Left renal pelvis (tissue), 4 donors: ENCODE results near the gene COBLL1. TPM values are rescaled to one million over a fixed set of nuclear protein-coding genes. Genes with fewer than 3 reads are reported as not detected.
"Not testable (repeated sequence)": the region's sequence is repeated elsewhere in the genome, so short reads cannot be mapped to it uniquely, and the experiment has no call there.

ENCODE experiments used
- DNase-seq, 4 donors: peaks; one replicate each; pipeline ENCODE4 v3.0.0-alpha.2; 2013; ENCODE audit warnings: low read depth in 4 of 4, low spot score in 3 of 4
- polyA plus RNA-seq, 4 donors: library from polyadenylated mRNA; unstranded; fragments of 120-200 nt; gene quantifications; one replicate each; pipeline ENCODE4 v1.2.1, GENCODE V29; 2013; ENCODE audit not compliant: insufficient read length in 4 of 4

COBLL1 gene
- polyA plus RNA-seq, 4 donors: 9.3 to 158 (median 132) TPM

- DNase-seq: no peak
Observed at GRCh38 chr2:164719996-164720941, 121.4 kb downstream of the COBLL1 start.

DNA sequence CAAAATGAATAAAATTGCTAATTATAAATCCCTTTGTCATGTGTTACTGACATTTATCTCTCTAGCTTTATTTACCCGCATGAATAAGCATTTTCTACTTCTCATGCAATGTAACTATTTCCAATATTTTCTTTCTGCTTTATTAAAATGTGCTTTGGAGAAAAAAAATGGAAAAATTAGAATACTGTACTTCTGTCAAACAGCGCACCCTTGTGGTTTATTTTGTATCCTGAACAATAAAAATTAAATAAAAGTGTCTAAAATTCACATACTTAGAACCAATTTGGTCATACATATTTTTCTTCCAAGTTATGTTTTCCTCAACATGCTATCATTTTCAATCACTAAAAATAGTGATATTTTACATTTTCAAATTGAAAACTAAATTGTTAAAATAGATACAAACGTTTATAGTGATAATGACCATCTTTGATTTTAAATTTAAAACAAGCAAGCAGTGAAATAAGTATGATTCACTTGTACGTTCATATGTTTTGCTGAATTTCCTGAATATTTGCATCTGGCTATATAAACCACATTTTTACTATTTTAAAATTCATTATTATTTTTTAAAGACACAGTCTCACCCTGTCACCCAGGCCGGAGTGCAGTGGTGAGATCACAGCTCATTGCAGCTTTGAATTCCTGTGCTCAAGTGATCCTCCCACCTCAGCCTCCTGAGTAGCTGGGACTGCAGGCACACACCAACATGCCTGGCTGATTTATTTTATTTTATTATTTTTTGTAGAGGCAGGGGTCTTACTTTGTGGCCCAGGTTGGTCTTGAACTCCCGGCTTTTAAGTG, 124.4 kb downstream of the COBLL1 start:
- DNase-seq: no peak

GRCh38 chr2:164714471-164714870, 127.2 kb downstream of the COBLL1 start:
- no peak for DNase-seq

GRCh38 chr2:164711766-164712138, 129.9 kb downstream of the COBLL1 start:
- DNase-seq: peak in 3 of 4 donors; percentile 39 to 59 (median 39)

DNA sequence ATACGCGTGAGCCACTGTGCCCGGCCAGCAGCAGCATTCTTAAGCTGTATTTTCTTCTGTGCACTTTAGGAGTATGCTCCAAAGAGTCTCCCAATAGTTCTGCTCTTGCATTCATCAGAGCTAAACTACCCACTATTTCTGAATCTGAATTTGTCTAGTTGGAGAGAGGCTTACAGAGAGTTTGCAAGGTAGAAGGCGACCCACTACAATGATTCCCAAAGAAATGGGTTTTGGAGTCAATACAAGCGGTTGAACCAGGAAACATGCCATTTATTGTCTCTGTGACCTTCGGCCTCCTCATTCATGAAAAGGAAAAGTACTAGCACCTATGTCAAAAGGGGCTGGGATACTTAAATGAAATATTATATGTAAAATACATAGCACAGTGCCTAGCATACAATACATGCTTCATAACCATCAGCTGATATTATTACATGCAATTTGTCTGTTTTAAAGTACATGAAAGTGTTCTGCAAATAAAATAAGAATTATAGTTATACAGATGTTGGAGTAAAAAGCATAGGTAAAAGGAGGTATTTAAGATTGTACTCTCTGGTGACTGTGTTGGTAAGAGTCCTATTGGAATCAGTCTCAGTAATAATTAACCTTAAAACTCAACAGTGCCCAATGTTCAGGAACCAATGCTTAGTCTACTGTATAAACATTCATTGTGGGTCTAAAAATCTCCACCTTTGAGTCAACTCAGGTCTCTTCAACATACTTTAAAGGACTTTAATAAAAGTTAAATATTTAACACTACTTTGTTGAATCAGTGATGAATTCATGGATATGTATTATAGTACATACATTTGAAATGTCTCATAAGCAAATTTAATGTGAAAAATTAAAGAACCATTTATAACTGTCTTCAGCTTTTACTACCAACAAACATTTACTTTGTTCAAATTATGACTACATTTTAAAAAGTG, 130.5 kb downstream of the COBLL1 start:
- DNase-seq: peak in 2 of 4 donors; percentile 29 to 35

- not testable (repeated sequence) for DNase-seq
Observed at GRCh38 chr2:164710252-164710836, 131.3 kb downstream of the COBLL1 start.

GRCh38 chr2:164706522-164706921, 135.1 kb downstream of the COBLL1 start:
- no peak for DNase-seq

GRCh38 chr2:164705412-164706167, 136.0 kb downstream of the COBLL1 start:
- no peak for DNase-seq

- DNase-seq: no peak
Observed at GRCh38 chr2:164703915-164704706, 137.5 kb downstream of the COBLL1 start.

DNA sequence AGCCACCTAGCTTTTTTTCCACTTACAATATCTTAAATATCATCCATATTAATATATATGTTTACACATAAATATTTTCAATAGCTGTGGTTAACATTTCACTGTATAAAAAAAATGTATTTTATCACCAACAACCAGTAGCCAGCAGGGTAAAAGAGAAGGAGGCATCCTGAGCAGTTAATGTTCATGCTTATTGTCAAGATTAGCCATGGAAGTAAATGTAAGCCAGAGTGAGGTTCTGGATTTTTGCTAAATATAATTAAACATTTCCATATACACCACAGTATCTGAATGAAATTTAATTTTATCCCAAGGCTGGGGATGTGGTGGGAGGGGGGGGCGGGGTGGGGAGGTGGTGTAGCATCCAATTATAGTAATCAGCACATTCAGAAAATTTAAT, 140.1 kb downstream of the COBLL1 start:
- DNase-seq: no peak

DNA sequence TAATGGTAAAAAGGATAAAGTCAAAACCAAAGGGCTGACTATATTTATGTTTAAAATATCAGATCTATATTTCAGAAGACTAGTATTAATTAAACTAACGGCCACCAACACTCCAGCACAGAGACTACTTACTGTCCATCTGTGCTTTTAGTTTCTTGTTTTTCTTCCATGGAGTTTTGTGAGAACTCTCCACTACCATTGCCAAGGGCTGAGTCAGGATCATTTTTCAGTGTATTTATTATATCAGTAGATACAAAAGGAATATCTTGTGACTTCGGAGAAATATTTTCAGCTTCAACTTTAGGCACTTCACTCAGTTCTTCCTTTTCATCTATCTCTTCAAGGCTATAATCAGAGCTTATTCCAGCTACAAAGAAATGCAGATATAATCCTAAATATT, 141.2 kb downstream of the COBLL1 start:
- no peak for DNase-seq

GRCh38 chr2:164697688-164698461, 143.7 kb downstream of the COBLL1 start:
- no peak for DNase-seq

DNA sequence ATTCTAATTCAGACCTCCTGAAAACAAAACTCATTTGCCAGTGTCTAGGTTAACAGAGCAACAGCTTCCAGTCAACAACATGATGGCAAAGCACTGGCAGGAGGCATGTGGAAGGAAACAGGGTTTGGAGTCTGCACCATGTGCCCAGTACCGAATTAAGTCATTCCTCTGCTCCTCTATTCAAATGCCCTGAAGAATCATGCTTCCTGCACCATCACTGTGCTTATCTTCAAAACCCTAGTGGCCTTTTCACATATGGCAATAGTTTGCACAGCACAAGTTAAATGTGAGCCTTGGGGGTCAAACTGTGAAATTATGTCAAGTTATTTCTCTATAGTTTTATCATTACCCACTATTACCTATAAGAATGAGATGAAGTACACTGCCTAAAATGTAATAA, 145.0 kb downstream of the COBLL1 start:
- no peak for DNase-seq

DNA sequence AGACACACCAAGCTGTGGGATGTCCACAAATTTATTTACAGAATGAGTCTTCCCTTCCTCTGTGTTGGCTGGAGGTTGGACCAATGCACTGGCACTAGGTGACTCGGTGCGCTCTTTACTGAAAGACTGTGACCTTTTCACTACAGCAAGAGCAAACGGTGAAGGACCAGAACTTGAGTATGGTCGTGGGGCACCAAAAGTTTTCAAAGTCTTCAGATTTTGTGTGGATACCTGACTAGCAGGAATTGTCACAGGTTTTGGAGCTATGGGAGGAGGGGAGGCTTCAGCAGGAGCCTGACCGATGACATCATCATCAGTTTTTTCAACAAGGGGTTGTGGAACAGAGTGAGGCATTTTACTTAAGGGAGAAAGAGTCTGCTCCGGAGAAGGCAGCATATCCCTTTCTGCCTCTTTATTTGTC, 147.3 kb downstream of the COBLL1 start:
- DNase-seq: no peak

- DNase-seq: no peak
Observed at GRCh38 chr2:164693834-164694233, 147.8 kb downstream of the COBLL1 start.

DNA sequence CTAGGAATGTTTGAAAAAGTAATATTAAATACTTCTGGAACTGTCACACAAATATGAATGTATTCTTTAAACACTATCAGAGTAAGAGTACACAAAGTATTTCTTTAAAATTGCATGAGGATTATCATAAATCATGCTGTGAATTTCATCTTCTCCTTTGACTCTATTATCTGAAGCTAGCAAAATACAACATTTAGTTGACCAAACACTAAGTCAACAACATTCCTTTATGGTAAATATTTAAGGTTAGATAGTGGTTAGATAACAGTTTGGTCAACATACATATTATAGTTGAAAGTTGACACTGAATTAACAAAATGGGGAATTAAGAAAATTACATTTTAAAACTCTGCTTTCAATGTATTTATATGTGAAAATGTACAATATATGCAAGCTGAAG, 148.2 kb downstream of the COBLL1 start:
- no peak for DNase-seq

DNA sequence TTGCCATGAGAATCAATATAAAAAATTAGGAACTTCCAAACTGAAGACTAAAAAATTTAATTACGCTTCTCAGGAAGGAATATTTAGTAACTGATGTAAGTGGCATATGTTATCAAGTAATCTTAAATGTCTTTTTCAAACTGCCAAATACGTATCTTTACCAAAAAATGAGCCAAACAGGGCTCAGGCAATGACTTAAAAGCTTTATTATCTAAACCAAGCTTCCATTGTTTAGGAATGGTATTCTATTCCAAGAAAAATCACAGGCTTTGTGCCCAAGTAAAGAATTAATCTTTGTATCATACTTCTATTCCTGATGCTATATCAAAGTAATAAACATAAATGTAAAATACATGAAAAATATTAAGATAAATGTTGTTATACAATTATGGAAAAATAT, 148.7 kb downstream of the COBLL1 start:
- DNase-seq: no peak

DNA sequence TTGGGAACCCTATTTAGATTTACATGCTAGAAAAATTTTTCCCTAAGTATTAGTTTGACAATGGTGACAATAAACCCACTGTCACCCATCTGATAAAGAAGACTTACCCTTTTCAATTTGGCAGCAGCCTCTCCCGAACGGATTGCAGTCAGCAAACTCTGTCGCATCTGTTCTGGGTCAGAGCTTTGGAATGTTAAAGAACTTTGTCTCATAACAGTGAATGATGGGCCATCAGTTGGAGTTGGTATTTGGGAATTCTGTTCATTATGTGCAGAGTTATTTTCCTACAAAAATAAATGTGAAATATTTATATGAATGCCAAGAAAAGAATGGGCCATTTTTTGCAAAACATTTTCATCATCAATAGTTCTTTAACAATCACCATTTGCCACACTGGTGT, 149.5 kb downstream of the COBLL1 start:
- no peak for DNase-seq
